ENCODE measurements around the gene KAT7. TPM values are rescaled to one million over a fixed set of nuclear protein-coding genes. Genes with fewer than 3 reads are reported as not detected.
A peak's percentile ranks its signal among the peaks of the same experiment; 100 is the strongest.

The KAT7 gene
- total and polyA plus RNA-seq, 10 of the 15 experiments (the other 5 are each of a cell fraction or from before 2014, with no cell fraction given): 6.6 to 45.8 (median 26.3) TPM

GRCh38 chr17:49739641-49740271, 48.7 kb upstream of the KAT7 start (continued):
- TF ChIP-seq, protein P1, sequence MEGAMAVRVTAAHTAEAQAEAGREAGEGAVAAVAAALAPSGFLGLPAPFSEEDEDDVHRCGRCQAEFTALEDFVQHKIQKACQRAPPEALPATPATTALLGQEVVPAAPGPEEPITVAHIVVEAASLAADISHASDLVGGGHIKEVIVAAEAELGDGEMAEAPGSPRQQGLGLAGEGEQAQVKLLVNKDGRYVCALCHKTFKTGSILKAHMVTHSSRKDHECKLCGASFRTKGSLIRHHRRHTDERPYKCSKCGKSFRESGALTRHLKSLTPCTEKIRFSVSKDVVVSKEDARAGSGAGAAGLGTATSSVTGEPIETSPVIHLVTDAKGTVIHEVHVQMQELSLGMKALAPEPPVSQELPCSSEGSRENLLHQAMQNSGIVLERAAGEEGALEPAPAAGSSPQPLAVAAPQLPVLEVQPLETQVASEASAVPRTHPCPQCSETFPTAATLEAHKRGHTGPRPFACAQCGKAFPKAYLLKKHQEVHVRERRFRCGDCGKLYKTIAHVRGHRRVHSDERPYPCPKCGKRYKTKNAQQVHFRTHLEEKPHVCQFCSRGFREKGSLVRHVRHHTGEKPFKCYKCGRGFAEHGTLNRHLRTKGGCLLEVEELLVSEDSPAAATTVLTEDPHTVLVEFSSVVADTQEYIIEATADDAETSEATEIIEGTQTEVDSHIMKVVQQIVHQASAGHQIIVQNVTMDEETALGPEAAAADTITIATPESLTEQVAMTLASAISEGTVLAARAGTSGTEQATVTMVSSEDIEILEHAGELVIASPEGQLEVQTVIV (IDR thresholded peaks at IDR 0.05; ENCODE audit: borderline replicate concordance, partially characterized antibody): no peak
- TF ChIP-seq SRF (IDR thresholded peaks at IDR 0.05; ENCODE audit: low read depth in 2 of 2, low read length in 2 of 2) (no peak), MTA2 (IDR thresholded peaks at IDR 0.05; ENCODE audit: low read depth) (peak; percentile 47; the same call in 1 of the 2 replicates), MYB (IDR thresholded peaks at IDR 0.05; ENCODE audit: borderline replicate concordance, low read depth, low read length) (0 out of 2 replicates have a peak, but pooled peaks have one; percentile 57), LARP7 (IDR thresholded peaks at IDR 0.05) (0 out of 2 replicates have a peak, but pooled peaks have one; percentile 29)

DNA sequence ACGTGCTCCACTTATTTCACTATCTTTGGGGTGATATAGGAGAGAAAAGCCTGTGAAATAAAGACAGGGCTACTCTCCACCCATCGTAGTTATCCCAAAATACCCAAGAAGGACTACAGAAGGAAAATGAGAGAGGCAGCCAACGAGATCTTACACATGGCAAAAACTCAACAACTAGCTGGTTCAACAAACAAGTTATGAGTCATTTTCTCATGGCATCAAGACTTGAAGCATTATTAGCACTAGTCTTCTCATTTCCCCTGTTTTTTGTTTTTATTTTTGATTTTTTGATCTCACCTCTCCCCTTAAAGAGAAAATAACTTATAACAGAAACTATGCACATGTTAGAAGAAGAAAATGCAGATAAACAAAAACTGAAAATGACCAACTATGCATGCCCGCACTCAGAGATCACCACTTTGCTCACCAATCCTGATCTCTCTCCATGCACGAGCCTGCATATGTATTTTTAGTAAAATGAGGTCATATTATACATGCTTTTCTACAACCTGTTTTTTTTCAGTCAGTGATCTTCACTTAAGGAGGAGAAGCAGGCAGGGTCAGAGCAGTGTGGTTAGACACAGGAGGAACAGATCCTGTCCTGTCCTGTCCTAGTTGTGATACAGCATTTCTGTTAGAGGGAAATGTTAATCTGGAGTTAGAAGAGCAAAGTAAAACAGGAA, 47.3 kb upstream of the KAT7 start:
- CTCF ChIA-PET: interaction anchor here (0.7 to 7.1 kb wide), 6 partner anchors 9 to 171 kb away, joined by 3 to 46 read pairs (median 4); partner anchors contain the start of genes SLC35B1 and SPOP
- in situ Hi-C loops (cut with MboI): no loop called here
- Histone ChIP-seq H3K27ac (ENCODE audit: control insufficient read depth, insufficient read depth) (peak overlapping the region; percentile 65), H3K9me3 (replicated peaks; ENCODE audit: control insufficient read depth, insufficient read depth, low read length) (no peaks in the 10 kb centered on the region), H2AFZ (ENCODE audit: control insufficient read depth, low read depth, low read length) (no peak overlapping the region), H3K9ac (ENCODE audit: control insufficient read depth, insufficient read depth, low read length) (peak overlapping the region; percentile 45), H3K4me2 (ENCODE audit: control insufficient read depth, insufficient read depth) (peak overlapping the region; percentile 81), H3K79me2 (ENCODE audit: control insufficient read depth, insufficient read depth, low read length) (peaks cover 33% of the 10 kb centered on the region), H3K36me3 (ENCODE audit: control insufficient read depth in 2 of 2, insufficient read depth in 2 of 2, low read length in 1 of 2) (no peaks in the 10 kb centered on the region; a peak in 2 of 4 replicates), H4K20me1 (ENCODE audit: control insufficient read depth, insufficient read depth) (no peaks in the 10 kb centered on the region), H3K27me3 (replicated peaks in 1 of 2; ENCODE audit: control insufficient read depth in 2 of 2, insufficient read depth in 2 of 2, low read length in 1 of 2) (no peaks in the 10 kb centered on the region), H3K4me1 (ENCODE audit: control insufficient read depth, insufficient read depth, low read length) (peaks cover 56% of the 10 kb centered on the region), H3K4me3 (peak overlapping the region; percentile 43)
- ATAC-seq (peak; percentile 61), DNase-seq (ENCODE audit: low read depth, low spot score) (no peak), FAIRE-seq (no peak)
- SMC1A ChIA-PET (ENCODE audit: uncharacterized antibody, unreplicated experiment): interaction anchor here (0.5 to 6.0 kb wide), 12 partner anchors 8 to 47 kb away, joined by 3 to 86 read pairs (median 4); partner anchors contain the start of genes FAM117A, KAT7 and SLC35B1
- under 1% methylated on average over 5 of the region's 5 CpGs for WGBS (ENCODE audit: insufficient coverage, insufficient replicate concordance, low lambda C conversion rate, missing lambda C conversion rate)
- POLR2A ChIA-PET: interaction anchor here (0.5 to 5.4 kb wide), 12 partner anchors 9 to 67 kb away, joined by 3 to 32 read pairs (median 6); partner anchors contain the start of genes FAM117A and SLC35B1
- intact Hi-C loops (cut with micrococcal nuclease; ENCODE audit: unreplicated experiment): loop anchor here (2.0 kb wide), 1 partner anchor 32 kb away; no protein-coding TSS in a partner anchor
- no TSS peak for BruUV-seq (replicated peaks)
- RAD21 ChIA-PET (ENCODE audit: unreplicated experiment): interaction anchor here (1.0 to 4.4 kb wide), 9 partner anchors 8 to 171 kb away, joined by 3 to 37 read pairs (median 4); partner anchors contain the start of genes FAM117A and KAT7
- TF ChIP-seq, protein P2, sequence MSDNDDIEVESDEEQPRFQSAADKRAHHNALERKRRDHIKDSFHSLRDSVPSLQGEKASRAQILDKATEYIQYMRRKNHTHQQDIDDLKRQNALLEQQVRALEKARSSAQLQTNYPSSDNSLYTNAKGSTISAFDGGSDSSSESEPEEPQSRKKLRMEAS (IDR thresholded peaks at IDR 0.05; ENCODE audit: low read depth, low read length): 0 out of 2 replicates have a peak, but pooled peaks have one; percentile 23
- TF ChIP-seq IKZF2 (IDR thresholded peaks at IDR 0.05) (0 out of 4 replicates have a peak, but pooled peaks of 1 of the 2 experiments have one; percentile 21), ZBED1 (IDR thresholded peaks at IDR 0.05; ENCODE audit: borderline replicate concordance) (peak; percentile 44), JUNB (IDR thresholded peaks at IDR 0.05) (0 out of 2 replicates have a peak, but pooled peaks have one; percentile 7), BHLHE40 (IDR thresholded peaks at IDR 0.05; ENCODE audit: borderline replicate concordance in 1 of 2, low read depth in 2 of 2, low read length in 1 of 2) (peak; percentile 70 to 72; a peak in 3 of 4 replicates), RAD21 (IDR thresholded peaks at IDR 0.05; ENCODE audit: insufficient read depth, low read depth, low read length) (no peak), ZNF622 (IDR thresholded peaks at IDR 0.05) (no peak), EED (IDR thresholded peaks at IDR 0.05; ENCODE audit: low read depth) (peak; percentile 49), CHD2 (IDR thresholded peaks at IDR 0.05; ENCODE audit: borderline replicate concordance, low read depth, low read length) (no peak), ATF7 (IDR thresholded peaks at IDR 0.05; ENCODE audit: low read depth) (peak; percentile 87), CBFB (IDR thresholded peaks at IDR 0.05; ENCODE audit: low read depth) (peak; percentile 72; the same call in 1 of the 2 replicates)
- TF ChIP-seq, protein P3, sequence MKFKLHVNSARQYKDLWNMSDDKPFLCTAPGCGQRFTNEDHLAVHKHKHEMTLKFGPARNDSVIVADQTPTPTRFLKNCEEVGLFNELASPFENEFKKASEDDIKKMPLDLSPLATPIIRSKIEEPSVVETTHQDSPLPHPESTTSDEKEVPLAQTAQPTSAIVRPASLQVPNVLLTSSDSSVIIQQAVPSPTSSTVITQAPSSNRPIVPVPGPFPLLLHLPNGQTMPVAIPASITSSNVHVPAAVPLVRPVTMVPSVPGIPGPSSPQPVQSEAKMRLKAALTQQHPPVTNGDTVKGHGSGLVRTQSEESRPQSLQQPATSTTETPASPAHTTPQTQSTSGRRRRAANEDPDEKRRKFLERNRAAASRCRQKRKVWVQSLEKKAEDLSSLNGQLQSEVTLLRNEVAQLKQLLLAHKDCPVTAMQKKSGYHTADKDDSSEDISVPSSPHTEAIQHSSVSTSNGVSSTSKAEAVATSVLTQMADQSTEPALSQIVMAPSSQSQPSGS (IDR thresholded peaks at IDR 0.05; ENCODE audit: low read length): peak; percentile 93

Measured in GM12878 (cell line).